ENCODE measurements around the gene CRACDL.

GRCh38 chr2:98796775-98797544, 139.1 kb downstream of the CRACDL start:
- TF ChIP-seq CTCF (IDR thresholded peaks at IDR 0.05) (no peak), EZH2 (IDR thresholded peaks at IDR 0.05; ENCODE audit: borderline replicate concordance, insufficient read depth, low read depth, low read length, poor library complexity, severe bottlenecking) (no peak)

Measured in B cell (primary cell).